Hippocampal formation (tissue), 2 donors: ENCODE measurements around the gene FGFBP3.

Experiments
- DNase-seq, 2 donors: peaks; one replicate each; lab custom pipeline; 2025; lab: John Stamatoyannopoulos, UW

Gene FGFBP3

GRCh38 chr10:91909117-91909677 is at the start of gene FGFBP3:
TSS of gene FGFBP3 (minus strand) at chr10:91909486. CDS start at chr10:91908969, 517 bp downstream.
- DNase-seq, result peak in 1 of 2 donors; percentile 55

GRCh38 chr10:91957091-91957490 is 47.8 kb upstream of the FGFBP3 start:
- DNase-seq, result no peak

GRCh38 chr10:91955114-91955513 is 45.8 kb upstream of the FGFBP3 start:
- DNase-seq, result no peak

GRCh38 chr10:91953600-91954160 is 44.4 kb upstream of the FGFBP3 start:
- no peak for DNase-seq

GRCh38 chr10:91944880-91945630 is 35.8 kb upstream of the FGFBP3 start:
- DNase-seq, result no peak

GRCh38 chr10:91941426-91941825 is 32.1 kb upstream of the FGFBP3 start:
- no peak for DNase-seq

- no peak for DNase-seq
These were observed 30.4 kb upstream of the FGFBP3 start for GRCh38 chr10:91939653-91940052.

- no peak for DNase-seq
These were observed 26.6 kb upstream of the FGFBP3 start for GRCh38 chr10:91935886-91936285.

GRCh38 chr10:91932737-91933136 is 23.5 kb upstream of the FGFBP3 start:
- no peak for DNase-seq

GRCh38 chr10:91931526-91932190 is 22.4 kb upstream of the FGFBP3 start:
- no peak for DNase-seq

GRCh38 chr10:91930939-91931338 is 21.7 kb upstream of the FGFBP3 start:
- no peak for DNase-seq

GRCh38 chr10:91925022-91925320 is 15.7 kb upstream of the FGFBP3 start:
- DNase-seq, result no peak

GRCh38 chr10:91924212-91925021 is 15.1 kb upstream of the FGFBP3 start:
- DNase-seq, result no peak

- DNase-seq, result peak; percentile 87 to 88
These were observed 14.3 kb upstream of the FGFBP3 start, which contains the start of gene BTAF1 for GRCh38 chr10:91923371-91924211. TSS of gene BTAF1 (plus strand) at chr10:91923770. CDS start at chr10:91924077, 307 bp downstream.

GRCh38 chr10:91919651-91920050 is 10.4 kb upstream of the FGFBP3 start:
- no peak for DNase-seq

- DNase-seq, result no peak
These were observed 1.2 kb upstream of the FGFBP3 start for GRCh38 chr10:91910467-91910866.

GRCh38 chr10:91908337-91909116 is 759 bp downstream of the FGFBP3 start:
- peak; percentile 63 to 73 for DNase-seq

- DNase-seq, result peak in 1 of 2 donors; percentile 42
These were observed 1.4 kb downstream of the FGFBP3 start for GRCh38 chr10:91907914-91908336.

GRCh38 chr10:91907033-91907594 is 2.2 kb downstream of the FGFBP3 start:
- no peak for DNase-seq
